GM18505 (cell line): ENCODE results near the gene NCKIPSD.

Source experiments
- ATAC-seq: cut with Tn5 transposase; IDR thresholded peaks from one replicate; pipeline ENCODE4 v1.9.1; 2021; ENCODE audit not compliant: unreplicated experiment
- POLR2A ChIP-seq: IDR thresholded peaks from 4 replicates; pipeline ENCODE4 v1.6.1; 2011; ENCODE audit warnings: borderline replicate concordance; ENCODE audit not compliant: insufficient read depth, insufficient read length; ENCODE audit errors: extremely low read depth

The NCKIPSD gene

DNA sequence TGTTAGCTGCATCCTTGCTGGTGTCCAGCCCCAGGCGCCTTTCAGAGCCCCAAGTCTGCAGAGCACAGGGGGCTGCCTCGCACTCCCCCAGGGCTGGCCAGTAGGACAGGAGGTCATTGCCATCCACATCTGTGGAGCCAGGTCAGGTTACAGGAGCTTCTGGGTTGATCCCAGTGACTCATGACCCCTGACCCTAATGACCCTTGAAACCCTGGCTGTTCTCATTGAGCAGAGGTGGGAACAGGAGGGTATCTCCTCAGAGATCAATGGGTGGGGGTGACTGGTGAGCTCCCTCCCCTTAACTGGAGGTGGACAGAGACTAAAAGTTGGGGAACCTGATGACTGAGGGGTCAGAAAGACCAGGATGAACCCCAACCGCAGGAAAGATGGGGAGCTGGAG is 44.3 kb downstream of the NCKIPSD start:
- no peak for TF ChIP-seq POLR2A
- no peak for ATAC-seq

DNA sequence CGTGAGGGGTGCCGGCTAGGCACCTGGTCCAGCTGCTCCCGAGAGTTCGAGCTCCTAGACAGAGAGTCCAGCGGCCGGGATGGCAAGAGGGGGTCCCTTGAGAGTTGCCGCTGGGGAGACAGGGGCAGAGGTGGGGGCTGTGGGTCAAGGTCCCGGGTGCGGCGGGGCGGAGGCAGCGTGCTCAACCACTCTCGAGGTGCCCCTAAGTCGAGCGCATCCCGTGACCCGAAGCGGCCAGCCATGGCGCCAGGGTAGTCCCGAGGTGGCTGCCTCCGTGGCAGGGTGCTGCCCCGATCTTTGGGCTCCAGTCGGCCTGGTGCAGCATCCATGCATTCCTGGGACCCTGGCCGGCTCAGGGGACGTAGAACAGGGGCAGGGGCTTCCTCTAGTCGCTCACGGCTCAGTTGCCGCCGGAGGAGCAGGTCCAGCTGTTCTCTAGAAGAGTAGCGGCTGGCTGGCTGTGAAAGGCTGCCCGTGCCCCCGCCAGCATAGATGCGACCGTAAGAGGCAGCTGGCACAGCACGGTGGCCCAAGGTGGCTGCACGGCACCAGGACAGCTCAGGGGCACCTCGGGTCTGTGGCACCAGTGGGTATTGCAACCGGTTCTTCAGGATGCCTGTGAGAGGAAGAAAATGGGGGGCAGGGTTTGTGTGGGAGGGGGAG is 45.6 kb downstream of the NCKIPSD start:
- no peak for ATAC-seq

DNA sequence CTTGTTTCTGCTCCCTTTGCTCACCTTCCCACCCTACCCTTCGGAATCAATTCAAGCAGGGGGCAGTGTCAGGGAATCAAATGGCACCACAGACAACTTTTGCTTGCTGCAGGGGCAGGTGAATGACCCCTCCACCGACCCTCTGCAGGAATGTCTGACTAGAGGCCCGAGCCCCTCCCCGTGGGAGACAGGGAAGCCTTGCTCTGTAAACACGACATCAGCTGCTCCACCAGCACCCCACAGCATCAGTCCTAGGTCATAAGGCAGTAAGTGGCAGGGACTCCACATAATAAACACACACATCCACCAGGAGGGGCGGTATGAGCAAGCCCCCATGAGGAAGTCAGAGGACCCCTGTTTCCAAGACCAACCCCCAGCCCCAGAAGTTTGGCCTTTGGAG is 48.4 kb downstream of the NCKIPSD start:
- ATAC-seq: no peak
- no peak for TF ChIP-seq POLR2A

More for the DNA sequence above, 45.6 kb downstream of the NCKIPSD start:
- no peak for TF ChIP-seq POLR2A

GRCh38 chr3:48636149-48636655 is 49.5 kb downstream of the NCKIPSD start:
- TF ChIP-seq POLR2A: no peak
- no peak for ATAC-seq

GRCh38 chr3:48635222-48636021 is 50.3 kb downstream of the NCKIPSD start, which contains the start of gene SLC26A6:
TSS of gene SLC26A6 (minus strand) at chr3:48635461. CDS start at chr3:48635393, 68 bp downstream.
- peak; percentile 87 for ATAC-seq

GRCh38 chr3:48634661-48635221 is 51.0 kb downstream of the NCKIPSD start:
- peak; percentile 24 for ATAC-seq
- no peak for TF ChIP-seq POLR2A

More at GRCh38 chr3:48635222-48636021, 50.3 kb downstream of the NCKIPSD start, which contains the start of gene SLC26A6:
- peak; percentile 74 for TF ChIP-seq POLR2A

DNA sequence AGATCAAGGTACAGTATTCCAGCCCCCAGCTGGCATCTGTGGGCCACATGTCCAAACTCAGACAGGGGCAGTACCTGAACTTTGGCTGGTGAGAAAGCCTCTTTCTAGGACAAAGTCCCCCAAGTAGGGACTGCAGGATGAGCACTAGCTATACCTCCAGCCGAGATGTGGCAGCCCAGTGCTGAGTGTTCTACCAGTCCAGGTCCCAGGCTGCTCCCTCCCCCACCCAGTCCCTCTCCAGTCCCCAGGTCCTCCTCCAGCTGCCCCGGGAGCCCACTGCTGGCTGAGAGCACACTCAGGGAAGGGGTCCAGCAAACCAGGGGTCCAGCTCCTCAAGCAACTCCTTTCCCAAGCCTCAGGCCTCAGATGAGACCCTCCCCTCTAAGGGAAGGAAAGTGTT is 52.0 kb downstream of the NCKIPSD start:
- TF ChIP-seq POLR2A: no peak
- ATAC-seq: no peak

- no peak for TF ChIP-seq POLR2A
- no peak for ATAC-seq
Observed at GRCh38 chr3:48633256-48633655, 52.5 kb downstream of the NCKIPSD start.

GRCh38 chr3:48631516-48632448 is 53.9 kb downstream of the NCKIPSD start:
- no peak for TF ChIP-seq POLR2A
- ATAC-seq: no peak

GRCh38 chr3:48630833-48631232 is 54.9 kb downstream of the NCKIPSD start:
- no peak for ATAC-seq
- TF ChIP-seq POLR2A: no peak

- no peak for TF ChIP-seq POLR2A
- no peak for ATAC-seq
Observed at GRCh38 chr3:48630407-48630806, 55.3 kb downstream of the NCKIPSD start.

DNA sequence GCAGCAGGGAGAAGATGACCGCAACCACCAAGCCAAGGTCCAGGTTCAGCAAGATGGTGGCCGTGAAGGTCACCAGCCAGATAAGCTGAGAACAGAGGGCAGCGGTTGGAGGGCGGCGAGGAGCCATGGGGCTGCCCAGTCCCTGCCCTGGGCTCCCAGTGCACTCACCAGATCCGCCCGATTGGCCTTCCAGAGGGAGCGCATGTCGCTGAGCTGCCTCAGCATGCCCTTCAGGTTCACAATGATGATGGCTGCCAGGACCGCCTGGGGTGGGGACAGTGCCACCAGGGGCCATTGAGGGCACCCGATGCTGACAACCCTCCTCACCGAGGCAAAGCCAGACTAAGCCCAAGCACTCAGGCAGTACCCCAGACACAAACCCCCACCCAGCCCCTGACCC is 55.8 kb downstream of the NCKIPSD start:
- ATAC-seq: no peak
- TF ChIP-seq POLR2A: no peak

- TF ChIP-seq POLR2A: no peak
- ATAC-seq: no peak
Observed at GRCh38 chr3:48628277-48629017, 57.3 kb downstream of the NCKIPSD start.

DNA sequence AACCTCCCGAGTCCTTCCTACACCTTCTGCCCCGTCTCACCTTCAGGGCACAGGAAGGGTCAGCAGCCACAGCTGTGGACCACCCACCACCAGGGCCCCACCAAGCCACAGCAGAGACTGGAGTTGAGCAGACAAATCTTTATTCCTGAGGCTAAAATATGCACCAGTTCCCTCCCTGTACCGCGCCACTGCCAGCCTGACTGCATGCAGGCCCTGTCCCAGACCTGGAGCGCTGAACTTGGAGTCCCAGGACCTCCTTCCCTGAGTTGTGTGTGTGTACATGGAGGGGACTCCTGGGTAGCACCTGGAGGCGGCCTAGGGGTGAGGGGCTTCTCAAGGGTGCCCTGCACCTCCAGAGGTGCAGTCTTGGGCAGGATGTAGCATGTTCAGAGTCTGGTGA is 60.1 kb downstream of the NCKIPSD start:
- no peak for ATAC-seq
- TF ChIP-seq POLR2A: no peak
